Chondrocyte (in vitro differentiated cells): ENCODE measurements around the gene BCCIP. TPM values are rescaled to one million over a fixed set of nuclear protein-coding genes. Genes with fewer than 3 reads are reported as not detected.

Experiments
- DNase-seq: peaks from one replicate; pipeline ENCODE4 v3.0.0; 2021; ENCODE audit warnings: mixed read lengths, low spot score
- H3K27ac Mint-ChIP-seq: one replicate; pipeline ENCODE4 v1.8.0; 2021; ENCODE audit warnings: mild to moderate bottlenecking, moderate library complexity, mixed read lengths; ENCODE audit not compliant: unreplicated experiment
- H3K27me3 Mint-ChIP-seq: 2 replicates; pipeline ENCODE4 v1.8.0; 2021; ENCODE audit warnings: low read depth, mixed read lengths
- H3K36me3 Mint-ChIP-seq: 2 replicates; pipeline ENCODE4 v1.8.0; 2021; ENCODE audit warnings: low read depth, mixed read lengths
- H3K4me1 Mint-ChIP-seq: 2 replicates; pipeline ENCODE4 v1.8.0; 2021; ENCODE audit warnings: low read depth, mild to moderate bottlenecking, mixed read lengths
- H3K4me3 Mint-ChIP-seq: one replicate; pipeline ENCODE4 v1.8.0; 2021; ENCODE audit warnings: mild to moderate bottlenecking, moderate library complexity, mixed read lengths; ENCODE audit not compliant: unreplicated experiment
- H3K9me3 Mint-ChIP-seq: 2 replicates; pipeline ENCODE4 v1.8.0; 2021; ENCODE audit warnings: low read depth, mixed read lengths
- total RNA-seq: library from RNA; stranded (reverse); gene quantifications from 3 replicates; pipeline ENCODE4 v1.2.1, GENCODE V29; 2021
- TF ChIP-seq, protein P1 (sequence below): fragments of 200-600 bp; sonication (generic); IDR thresholded peaks from 2 replicates; pipeline ENCODE4 v1.5.0; 2021; ENCODE audit warnings: antibody characterized with exemption, mild to moderate bottlenecking, moderate library complexity

Gene BCCIP
- total RNA-seq, 1 donor from 2014 or later, result 25.9 TPM

DNA sequence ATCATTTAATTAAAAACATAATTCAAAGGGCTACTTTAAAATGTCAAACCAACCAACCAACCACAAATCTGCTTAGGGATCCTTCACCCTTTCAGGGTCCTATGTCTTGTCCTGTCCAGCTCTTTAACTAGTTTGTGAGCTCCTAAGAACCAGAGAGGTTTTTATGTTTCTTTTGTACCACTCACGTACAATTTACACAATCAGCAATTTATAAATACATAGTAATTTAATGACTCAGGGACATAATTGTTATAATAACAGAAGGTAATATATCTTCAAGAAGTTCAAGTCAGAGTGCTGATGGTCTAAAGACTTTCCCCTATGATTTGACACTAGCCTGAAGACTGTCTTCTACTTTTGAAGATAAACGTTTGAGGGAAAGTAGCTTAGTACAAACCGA, 41.8 kb downstream of the BCCIP start:
- H3K4me1 Mint-ChIP-seq, result no peaks in the 10 kb centered on the region
- TF ChIP-seq, protein P1, sequence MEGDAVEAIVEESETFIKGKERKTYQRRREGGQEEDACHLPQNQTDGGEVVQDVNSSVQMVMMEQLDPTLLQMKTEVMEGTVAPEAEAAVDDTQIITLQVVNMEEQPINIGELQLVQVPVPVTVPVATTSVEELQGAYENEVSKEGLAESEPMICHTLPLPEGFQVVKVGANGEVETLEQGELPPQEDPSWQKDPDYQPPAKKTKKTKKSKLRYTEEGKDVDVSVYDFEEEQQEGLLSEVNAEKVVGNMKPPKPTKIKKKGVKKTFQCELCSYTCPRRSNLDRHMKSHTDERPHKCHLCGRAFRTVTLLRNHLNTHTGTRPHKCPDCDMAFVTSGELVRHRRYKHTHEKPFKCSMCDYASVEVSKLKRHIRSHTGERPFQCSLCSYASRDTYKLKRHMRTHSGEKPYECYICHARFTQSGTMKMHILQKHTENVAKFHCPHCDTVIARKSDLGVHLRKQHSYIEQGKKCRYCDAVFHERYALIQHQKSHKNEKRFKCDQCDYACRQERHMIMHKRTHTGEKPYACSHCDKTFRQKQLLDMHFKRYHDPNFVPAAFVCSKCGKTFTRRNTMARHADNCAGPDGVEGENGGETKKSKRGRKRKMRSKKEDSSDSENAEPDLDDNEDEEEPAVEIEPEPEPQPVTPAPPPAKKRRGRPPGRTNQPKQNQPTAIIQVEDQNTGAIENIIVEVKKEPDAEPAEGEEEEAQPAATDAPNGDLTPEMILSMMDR, result no peak
- H3K4me3 Mint-ChIP-seq, result no peak overlapping the region
- H3K27ac Mint-ChIP-seq, result no peak overlapping the region
- H3K27me3 Mint-ChIP-seq, result no peaks in the 10 kb centered on the region
- peaks cover 9% of the 10 kb centered on the region for H3K36me3 Mint-ChIP-seq
- H3K9me3 Mint-ChIP-seq, result no peaks in the 10 kb centered on the region
- DNase-seq, result no peak

DNA sequence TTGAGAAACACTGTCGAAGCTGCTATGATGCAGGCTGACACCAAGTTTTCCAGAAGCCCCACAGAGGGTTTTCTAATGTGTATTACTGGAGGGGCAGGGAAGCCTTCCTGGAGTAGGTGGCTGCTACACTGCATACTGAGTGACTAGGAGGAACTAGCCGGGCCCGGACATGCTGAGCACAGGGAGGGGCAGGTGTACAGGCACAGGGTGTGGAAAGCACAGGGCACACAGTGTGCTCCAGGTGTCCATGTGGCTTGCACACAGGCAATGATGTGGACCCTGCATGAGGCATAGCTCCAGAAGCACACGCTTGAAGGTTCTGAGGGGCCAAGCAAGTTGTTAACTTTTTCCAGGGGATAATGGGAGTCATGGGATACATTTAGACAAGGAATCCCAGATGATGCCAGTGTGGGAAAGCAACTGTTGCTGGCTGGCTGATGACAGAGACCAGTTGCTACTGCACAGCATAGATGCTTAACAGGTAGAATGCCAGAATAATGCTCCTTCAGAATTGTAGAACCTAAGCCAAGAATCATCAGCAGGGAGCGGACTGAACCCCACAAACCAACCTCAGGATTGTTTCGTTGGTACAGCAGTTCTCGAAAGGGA, 43.2 kb downstream of the BCCIP start:
- H3K27me3 Mint-ChIP-seq, result no peaks in the 10 kb centered on the region
- peaks cover 9% of the 10 kb centered on the region for H3K36me3 Mint-ChIP-seq
- no peaks in the 10 kb centered on the region for H3K4me1 Mint-ChIP-seq
- DNase-seq, result no peak
- H3K9me3 Mint-ChIP-seq, result no peaks in the 10 kb centered on the region
- TF ChIP-seq, protein P1, result no peak
- H3K4me3 Mint-ChIP-seq, result no peak overlapping the region
- H3K27ac Mint-ChIP-seq, result no peak overlapping the region

DNA sequence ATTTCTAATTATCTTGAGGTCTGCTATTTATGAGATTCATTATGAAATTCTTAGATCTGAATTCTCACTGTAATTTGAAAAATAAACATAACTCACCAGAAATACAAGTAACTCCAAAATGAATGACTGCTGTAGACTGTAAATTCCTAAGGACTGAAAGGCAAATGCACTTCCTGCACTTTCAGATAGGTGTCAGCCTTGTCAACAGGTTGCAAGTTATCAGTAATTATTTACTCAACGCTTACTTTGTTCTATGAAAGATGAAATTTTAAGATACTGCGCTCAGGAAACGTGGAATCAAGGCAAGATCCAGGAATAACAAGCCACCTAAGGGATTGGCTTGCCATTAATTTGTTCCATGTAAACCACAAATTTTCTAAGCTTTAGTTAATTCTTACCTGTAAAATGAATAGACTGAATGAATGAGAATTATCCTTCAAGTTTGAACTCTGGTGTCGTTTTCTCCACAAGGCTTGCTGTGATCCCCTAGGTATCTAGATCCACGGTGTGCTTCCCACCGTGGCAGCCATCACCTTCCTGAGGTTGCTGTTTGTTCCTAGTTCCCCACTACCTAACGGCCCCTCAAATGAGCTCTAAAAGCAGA, 45.1 kb downstream of the BCCIP start:
- no peak overlapping the region for H3K27ac Mint-ChIP-seq
- H3K4me1 Mint-ChIP-seq, result no peaks in the 10 kb centered on the region
- H3K36me3 Mint-ChIP-seq, result peaks cover 11% of the 10 kb centered on the region
- TF ChIP-seq, protein P1, result peak; percentile 90
- no peaks in the 10 kb centered on the region for H3K27me3 Mint-ChIP-seq
- DNase-seq, result no peak
- H3K4me3 Mint-ChIP-seq, result no peak overlapping the region
- H3K9me3 Mint-ChIP-seq, result no peaks in the 10 kb centered on the region

DNA sequence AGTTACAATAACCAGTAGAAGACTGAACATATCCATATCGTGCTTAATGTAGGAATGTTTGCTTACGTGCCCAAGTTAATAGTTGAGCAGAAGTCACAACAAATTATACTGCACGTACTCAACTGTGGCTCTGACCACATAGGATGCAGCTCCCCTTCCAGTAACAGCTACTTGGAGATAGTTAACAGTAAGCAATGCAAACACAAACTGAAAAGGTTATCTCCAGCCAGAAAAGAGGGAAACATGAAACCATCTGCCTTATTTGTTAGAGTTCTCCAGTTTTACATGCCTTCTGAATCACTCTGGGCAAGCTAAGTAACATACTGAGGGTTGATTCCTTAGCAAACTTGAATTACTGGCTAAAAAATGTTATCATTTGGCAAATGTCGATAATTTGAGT, 48.0 kb downstream of the BCCIP start:
- H3K27ac Mint-ChIP-seq, result no peak overlapping the region
- TF ChIP-seq, protein P1, result no peak
- H3K4me1 Mint-ChIP-seq, result no peaks in the 10 kb centered on the region
- no peak overlapping the region for H3K4me3 Mint-ChIP-seq
- H3K9me3 Mint-ChIP-seq, result peaks cover 7% of the 10 kb centered on the region
- H3K36me3 Mint-ChIP-seq, result peaks cover 16% of the 10 kb centered on the region
- no peak for DNase-seq
- no peaks in the 10 kb centered on the region for H3K27me3 Mint-ChIP-seq

DNA sequence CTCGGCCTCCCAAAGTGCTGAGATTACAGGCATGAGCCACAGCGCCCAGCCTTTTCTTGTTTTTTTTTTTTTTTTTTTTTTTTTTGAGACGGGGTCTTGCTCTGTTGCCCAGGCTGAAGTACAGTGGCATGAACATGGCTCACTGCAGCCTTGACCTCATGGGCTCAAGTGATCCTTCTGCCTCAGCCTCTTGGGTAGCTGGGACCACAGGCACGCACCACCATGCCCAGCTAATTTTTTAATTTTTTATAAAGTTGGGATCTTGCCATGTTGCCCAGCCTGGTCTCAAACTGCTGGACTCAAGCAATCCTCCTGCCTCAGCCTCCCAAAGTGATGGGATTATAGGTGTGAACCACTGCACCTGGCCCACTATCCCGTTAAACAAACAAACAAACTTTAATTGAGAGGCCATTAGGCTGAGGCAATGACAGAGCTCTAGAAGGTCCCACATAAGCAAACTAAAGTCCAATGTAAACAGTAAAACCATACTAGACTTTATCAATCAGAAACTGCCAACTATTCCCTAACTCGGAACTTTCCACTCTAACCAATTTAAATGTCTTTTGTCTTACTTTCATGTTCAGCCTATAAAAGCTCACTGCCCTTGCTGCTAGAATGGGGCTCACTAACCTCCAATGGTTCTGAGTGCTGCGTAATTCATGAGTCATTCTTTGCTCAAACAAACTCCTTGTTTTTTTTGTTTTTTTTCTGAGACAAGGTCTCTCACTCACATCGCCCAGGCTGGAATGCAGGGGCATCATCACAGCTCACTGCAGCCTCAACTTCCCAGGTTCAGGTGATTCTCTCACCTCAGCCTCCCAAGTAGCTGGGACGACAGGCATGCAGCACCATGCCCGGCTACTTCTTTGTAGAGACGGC, 55.9 kb downstream of the BCCIP start:
- TF ChIP-seq, protein P1, result no peak
- H3K4me3 Mint-ChIP-seq, result no peak overlapping the region
- no peaks in the 10 kb centered on the region for H3K27me3 Mint-ChIP-seq
- H3K36me3 Mint-ChIP-seq, result peaks cover 20% of the 10 kb centered on the region
- H3K27ac Mint-ChIP-seq, result peak overlapping the region; percentile 49
- peaks cover 21% of the 10 kb centered on the region for H3K4me1 Mint-ChIP-seq
- DNase-seq, result no peak
- peaks cover 7% of the 10 kb centered on the region for H3K9me3 Mint-ChIP-seq
